ENCODE data around the gene CREB1. TPM values are rescaled to one million over a fixed set of nuclear protein-coding genes. Genes with fewer than 3 reads are reported as not detected.

CREB1 gene
- total RNA-seq, 4 donors from 2014 or later = 38.2 to 82.3 (median 49.4) TPM

GRCh38 chr2:207502577-207503198 lies 27.1 kb upstream of the CREB1 start:
- no peak for TF ChIP-seq CTCF (IDR thresholded peaks at IDR 0.05)
- no peak for DNase-seq (ENCODE audit: low spot score)
- ATAC-seq (ENCODE audit: low FRiP score) = no peak

DNA sequence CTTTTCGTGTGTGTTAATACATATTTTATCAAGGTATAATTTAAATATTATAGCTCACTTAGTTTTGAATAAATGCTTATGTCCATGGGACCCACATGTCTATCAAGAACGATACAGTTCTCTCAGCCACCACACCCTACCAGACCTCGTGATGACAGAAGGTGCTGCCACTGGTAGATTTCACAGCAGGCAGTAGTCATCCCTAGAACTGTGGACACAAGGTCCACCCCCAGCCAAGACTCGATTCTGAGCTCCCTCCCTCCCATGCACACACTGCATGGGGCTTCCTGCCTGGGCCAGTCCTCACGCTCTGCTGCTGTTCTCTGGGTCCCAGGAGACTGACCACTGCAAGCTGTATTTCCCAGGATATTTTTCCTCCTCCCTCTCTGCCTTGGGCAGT lies 26.5 kb upstream of the CREB1 start:
- ATAC-seq (ENCODE audit: low FRiP score) (no peak), DNase-seq (ENCODE audit: low spot score) (no peak)
- TF ChIP-seq CTCF (IDR thresholded peaks at IDR 0.05) = no peak

DNA sequence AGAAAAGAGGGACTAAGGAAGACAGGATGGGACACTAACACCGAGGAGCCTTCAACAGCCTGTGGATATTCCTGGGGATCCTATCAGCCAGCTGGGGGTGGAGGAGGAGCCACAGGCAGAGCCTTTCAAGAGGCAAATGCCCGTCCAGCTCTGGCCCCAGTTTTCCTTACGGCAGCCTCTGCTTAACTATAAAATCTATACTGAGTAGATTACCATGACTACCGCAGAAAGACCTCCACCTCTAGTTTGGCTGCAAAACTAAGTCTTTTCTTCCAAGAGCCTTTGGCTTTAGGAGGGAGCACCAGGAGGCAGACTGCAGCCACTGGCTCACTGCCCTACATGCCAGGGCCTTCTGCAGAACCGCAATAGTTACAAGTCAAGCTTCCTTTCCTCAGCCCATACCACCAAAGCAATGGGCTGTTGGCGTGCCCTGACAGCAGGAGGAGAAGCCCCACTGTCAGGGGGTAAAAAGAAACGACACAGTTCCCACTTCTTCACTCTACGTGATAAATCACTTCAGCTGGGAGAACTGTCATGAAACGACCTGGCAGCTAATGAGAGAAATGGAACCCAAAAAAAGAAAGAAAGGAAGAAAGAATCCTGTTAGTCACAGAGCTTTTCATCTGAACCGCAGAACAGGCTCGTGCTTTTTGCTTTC lies 25.1 kb upstream of the CREB1 start:
- no peak for DNase-seq (ENCODE audit: low spot score)

GRCh38 chr2:207505171-207505570 lies 24.6 kb upstream of the CREB1 start:
- TF ChIP-seq CTCF (IDR thresholded peaks at IDR 0.05) = no peak
- DNase-seq (ENCODE audit: low spot score) = no peak
- no peak for ATAC-seq (ENCODE audit: low FRiP score)

More for the DNA sequence above, 25.1 kb upstream of the CREB1 start:
- no peak for TF ChIP-seq CTCF (IDR thresholded peaks at IDR 0.05)
- peak; percentile 36 for ATAC-seq (ENCODE audit: low FRiP score)

GRCh38 chr2:207505728-207506127 lies 24.0 kb upstream of the CREB1 start:
- ATAC-seq (ENCODE audit: low FRiP score) (peak; percentile 93), DNase-seq (ENCODE audit: low spot score) (no peak)
- TF ChIP-seq CTCF (IDR thresholded peaks at IDR 0.05) = no peak

- ATAC-seq (ENCODE audit: low FRiP score) = no peak
- TF ChIP-seq CTCF (IDR thresholded peaks at IDR 0.05) = no peak
- no peak for DNase-seq (ENCODE audit: low spot score)
Measured at GRCh38 chr2:207506426-207506825, 23.3 kb upstream of the CREB1 start.

DNA sequence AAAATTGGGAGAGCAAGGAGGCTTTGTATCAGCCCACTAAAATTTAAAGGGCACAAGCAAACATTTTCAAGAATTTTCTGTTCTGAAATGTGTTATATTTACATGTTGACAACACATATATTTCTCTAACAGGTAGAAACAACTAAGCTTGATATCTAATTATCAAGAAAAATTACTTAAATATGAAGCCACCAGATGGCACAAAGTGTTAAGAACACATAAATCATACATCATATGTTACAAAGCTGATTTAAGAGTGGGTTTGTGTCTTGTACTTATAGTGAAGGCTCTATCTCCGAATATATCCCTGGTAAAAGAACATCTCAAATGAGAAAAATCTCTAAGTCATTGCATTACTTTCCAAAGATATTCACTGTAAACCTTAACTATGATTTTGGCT lies 19.6 kb upstream of the CREB1 start:
- TF ChIP-seq CTCF (IDR thresholded peaks at IDR 0.05) = no peak
- ATAC-seq (ENCODE audit: low FRiP score) (no peak), DNase-seq (ENCODE audit: low spot score) (no peak)

Measured in omental fat pad (tissue), 4 donors.